SK-N-MC (cell line): ENCODE data around the gene GIPC3.

Source experiments
- EZH2 ChIP-seq: fragments of 200-600 bp; sonication (generic); IDR thresholded peaks from one replicate; pipeline ENCODE4 v1.6.1; 2017; ENCODE audit warnings: antibody characterized with exemption
- FOXP2 ChIP-seq: optimal IDR thresholded peaks from 2 replicates; pipeline ENCODE3; 2011; ENCODE audit warnings: mild to moderate bottlenecking, moderate library complexity; ENCODE audit not compliant: insufficient read depth; ENCODE audit errors: extremely low read length, control extremely low read depth
- POLR2AphosphoS5 ChIP-seq: IDR thresholded peaks from 2 replicates; pipeline ENCODE4 v1.6.1; 2012; ENCODE audit warnings: mild to moderate bottlenecking, low read depth, low read length, borderline replicate concordance

- TF ChIP-seq EZH2: no peak
- TF ChIP-seq POLR2AphosphoS5: no peak
- TF ChIP-seq FOXP2: no peak
These were observed 8.4 kb upstream of the GIPC3 start for GRCh38 chr19:3576696-3577443.
